GM18867 (cell line): ENCODE data around the gene RUVBL2.
A peak's percentile ranks its signal among the peaks of the same experiment; 100 is the strongest.

Experiments
- ATAC-seq: cut with Tn5 transposase; IDR thresholded peaks from one replicate; pipeline ENCODE4 v1.9.1; 2021; ENCODE audit warnings: mild to moderate bottlenecking, moderate library complexity; ENCODE audit not compliant: unreplicated experiment

The RUVBL2 gene

DNA sequence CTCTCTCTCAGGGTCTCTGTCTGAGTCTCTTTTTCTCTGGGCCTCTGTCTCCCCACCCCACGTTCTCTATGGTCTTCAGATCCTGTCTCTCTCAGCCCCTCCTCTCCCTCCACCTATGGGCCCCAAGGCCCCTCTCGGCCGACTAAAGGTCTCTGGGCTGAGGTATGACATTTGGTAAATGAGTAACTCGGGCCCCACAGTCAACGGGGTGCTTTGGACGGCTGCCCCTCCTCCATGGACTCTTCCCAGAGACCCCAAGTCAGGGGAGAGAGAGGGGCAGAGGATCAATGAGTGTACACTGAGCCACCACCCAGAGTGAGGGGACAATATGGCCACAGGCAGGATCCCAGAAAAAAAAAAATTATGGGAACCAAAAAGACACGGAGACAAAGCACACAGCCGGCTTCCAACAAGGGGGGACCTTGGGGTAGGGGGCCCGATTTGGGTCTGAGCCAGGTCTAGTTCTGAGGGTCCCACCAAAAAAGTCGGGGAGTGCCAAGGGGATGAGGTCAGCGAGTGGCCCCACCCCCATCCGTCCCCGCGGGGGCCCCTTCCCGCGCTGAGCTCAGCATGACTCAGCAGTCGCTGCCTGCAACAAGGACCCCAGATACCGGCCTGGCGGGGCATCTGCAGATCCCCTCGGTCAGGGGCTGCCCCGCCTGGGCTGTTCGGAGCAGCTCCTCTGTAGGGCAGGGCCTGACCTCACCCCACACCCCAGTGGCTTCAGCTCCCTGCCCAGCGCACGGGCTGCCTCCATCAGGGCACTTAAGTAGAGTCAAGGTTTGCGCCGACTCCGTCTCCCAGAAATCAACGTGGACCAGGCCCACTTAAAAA, 30.1 kb upstream of the RUVBL2 start:
- no peak for ATAC-seq

DNA sequence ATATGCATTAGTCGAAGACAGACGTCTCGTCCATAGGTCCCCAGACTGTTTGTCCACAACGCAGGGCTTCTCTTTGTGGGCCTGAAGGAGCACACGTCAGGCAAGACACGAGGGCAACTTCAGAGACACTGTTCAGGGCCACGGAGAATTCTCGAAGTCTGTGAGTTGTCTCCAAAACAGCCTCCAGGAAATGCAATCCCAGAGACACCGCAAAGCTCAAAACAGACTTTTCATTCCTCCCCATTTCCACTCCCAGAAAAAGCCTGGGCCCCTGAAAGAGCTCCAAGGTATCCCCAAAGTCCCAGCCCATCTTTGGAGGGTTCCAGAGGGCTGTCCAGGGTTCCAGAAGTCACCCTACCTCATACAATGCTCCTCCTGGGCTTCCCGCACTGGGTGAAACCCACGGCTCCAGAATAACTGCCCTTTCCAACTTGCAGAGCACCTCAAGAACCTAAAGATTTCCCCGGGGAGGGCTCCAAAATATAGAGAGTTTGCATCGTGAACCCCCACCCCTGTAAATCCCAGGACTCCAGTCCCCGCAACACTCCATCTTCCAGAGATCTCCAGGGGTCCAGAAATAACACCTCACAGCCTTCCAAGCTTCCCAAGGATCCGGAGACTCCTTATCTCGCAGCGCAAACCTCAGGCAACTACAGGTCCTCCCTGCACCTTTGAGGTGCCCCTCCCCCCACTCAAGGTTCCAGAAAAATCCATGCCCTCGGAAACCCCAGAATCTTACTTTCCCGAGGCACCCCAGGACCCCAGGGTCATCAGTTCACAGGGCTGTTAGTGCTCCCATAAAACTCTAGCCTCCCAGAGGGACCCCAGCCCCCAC, 29.3 kb upstream of the RUVBL2 start:
- no peak for ATAC-seq

DNA sequence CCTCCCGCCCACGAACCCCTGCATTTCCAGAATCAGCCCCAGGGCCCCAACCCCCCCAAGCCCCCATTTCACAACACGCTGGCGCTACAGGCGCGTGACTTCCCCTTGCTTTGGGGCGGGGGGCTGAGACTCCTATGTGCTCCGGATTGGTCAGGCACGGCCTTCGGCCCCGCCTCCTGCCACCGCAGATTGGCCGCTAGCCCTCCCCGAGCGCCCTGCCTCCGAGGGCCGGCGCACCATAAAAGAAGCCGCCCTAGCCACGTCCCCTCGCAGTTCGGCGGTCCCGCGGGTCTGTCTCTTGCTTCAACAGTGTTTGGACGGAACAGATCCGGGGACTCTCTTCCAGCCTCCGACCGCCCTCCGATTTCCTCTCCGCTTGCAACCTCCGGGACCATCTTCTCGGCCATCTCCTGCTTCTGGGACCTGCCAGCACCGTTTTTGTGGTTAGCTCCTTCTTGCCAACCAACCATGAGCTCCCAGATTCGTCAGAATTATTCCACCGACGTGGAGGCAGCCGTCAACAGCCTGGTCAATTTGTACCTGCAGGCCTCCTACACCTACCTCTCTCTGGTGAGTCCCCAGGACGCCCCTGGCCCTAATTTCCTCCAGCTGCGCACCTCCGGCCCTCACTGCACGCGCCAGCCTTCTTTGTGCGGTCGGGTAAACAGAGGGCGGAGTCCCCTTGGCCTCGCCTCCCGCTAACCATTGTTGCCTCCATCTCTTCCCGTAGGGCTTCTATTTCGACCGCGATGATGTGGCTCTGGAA, 28.5 kb upstream of the RUVBL2 start, which contains the start of gene FTL:
TSS of gene FTL (plus strand) at position 270 of the 766 bp plus-strand sequence. CDS start at position 469, 199 bp downstream.
- peak; percentile 55 for ATAC-seq

DNA sequence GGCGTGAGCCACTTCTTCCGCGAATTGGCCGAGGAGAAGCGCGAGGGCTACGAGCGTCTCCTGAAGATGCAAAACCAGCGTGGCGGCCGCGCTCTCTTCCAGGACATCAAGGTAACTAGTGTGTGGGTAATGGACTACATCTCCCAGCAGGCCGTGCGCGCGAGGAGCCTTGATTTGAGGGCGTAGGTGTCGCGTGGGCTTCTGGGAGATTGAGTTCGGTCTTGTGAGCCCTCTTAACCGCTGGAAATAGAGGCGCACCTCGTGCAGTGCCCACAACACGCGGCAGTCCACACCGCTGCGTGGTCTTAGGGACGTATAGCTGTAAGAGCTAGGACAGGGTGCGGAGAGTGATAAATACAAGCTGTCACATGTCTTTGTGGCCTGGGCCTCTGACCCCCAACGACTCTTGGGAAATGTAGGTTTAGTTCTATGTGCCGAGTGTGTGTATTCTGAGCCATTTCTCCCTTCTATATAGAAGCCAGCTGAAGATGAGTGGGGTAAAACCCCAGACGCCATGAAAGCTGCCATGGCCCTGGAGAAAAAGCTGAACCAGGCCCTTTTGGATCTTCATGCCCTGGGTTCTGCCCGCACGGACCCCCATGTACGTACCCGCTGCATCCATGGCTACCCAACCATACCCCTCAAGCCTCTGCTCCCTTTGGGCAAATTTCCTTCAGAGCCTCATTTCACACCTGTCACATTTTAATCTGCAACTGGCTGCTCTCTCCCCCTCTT, 27.7 kb upstream of the RUVBL2 start:
- peak; percentile 31 for ATAC-seq

DNA sequence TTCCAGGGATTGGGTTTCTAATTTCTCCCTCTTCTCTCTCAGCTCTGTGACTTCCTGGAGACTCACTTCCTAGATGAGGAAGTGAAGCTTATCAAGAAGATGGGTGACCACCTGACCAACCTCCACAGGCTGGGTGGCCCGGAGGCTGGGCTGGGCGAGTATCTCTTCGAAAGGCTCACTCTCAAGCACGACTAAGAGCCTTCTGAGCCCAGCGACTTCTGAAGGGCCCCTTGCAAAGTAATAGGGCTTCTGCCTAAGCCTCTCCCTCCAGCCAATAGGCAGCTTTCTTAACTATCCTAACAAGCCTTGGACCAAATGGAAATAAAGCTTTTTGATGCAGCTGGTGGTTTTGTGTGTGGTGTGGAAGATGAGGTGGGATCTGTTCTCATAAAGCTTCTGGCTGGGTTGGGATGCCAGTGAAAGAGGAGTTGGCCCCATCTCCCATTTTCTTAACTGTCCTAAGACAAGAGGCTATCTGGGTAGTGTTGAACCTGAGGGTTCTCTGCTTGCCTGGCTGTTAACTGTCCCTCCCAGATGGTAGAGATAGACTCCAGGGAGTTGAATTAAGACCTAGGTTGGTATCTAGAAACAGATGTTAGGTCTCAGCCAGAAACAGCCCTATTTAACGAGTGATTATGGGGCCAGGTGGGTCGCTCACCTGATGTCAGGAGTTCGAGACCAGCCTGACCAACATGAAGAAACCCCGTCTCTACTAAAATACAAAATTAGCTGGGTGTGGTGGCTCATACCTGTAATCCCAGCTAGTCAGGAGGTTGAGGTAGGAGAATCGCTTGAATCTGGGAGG, 26.9 kb upstream of the RUVBL2 start:
- no peak for ATAC-seq

DNA sequence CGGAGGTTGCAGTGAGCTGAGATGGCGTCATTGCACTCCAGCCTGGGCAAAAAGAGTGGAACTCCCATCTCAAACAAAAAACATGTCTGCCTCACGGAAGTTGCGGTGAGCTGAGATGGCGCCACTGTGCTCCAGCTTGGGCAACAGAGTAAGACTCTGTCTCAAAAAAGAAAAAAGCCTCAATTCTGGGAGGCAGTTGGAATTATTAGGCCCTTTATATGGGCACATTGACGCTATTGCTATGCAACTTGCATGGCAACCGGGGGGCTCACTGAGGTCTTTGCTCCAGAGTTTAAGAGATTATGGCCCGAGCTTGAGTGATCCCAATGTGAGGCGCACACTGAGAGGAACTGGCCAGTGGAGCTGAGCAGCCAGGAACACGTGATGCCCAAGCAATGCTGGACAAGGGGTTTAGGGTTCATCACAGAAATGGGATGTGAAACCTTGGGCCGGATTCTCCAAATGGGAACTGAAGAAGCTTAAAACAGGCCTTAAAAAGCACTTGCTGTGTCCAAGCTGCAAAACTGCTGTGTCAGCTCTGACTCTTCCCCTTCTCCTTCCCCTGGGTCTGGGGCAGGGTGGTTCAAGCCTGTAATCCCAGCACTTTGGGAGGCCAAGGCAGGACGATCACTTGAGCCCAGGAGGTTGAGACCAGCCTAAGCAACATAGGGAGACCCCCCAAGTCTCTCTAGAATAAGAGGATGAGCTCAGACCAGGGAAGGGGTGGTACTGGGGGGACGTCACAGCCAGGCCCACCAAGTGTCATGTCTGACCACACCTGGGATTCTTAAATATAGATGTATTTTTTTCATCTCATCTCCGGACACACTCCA, 26.1 kb upstream of the RUVBL2 start:
- ATAC-seq, result no peak

DNA sequence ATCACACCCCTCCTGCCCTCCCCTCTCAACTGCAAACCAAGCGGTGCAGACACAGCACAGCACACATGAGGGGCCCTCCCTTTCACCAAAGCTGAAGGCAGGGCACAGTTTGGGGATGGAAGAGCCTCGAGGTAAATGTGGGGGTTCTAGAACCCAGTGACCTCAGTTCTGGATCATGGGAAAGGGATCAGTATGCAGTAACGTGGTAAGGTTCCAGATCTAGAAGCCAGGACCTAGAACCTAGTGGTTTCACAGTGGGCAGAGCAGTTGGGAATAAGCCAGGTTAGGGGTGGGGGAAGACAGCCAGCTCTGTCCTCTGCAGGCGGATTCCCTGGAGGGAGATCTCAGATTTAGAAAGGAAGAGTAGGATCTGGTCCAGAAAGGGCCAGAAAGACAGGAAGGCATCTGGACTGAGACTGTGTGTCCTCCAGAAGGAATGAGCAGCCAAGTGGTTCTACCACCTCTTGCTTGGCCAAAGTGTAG, 25.5 kb upstream of the RUVBL2 start:
- ATAC-seq, result no peak

DNA sequence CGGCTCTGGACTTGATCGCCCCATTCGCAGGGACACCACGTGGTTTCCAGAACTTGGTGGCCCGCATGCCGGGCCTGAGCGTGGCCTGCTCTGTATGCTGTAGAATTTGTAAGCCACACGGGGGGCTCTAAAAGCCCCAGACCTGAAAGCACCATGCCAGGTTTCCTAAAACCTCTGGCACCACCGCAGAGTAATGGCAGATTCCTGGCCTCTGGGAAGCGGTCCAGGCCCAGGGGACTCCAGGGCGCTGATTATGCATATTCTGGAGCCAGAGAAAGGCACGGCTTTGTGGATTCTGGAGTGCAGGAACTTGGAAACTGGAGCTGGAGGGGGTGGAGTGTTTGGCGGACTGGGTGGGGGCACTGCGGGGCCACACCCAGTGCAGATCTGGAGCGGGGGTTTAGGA, 24.9 kb upstream of the RUVBL2 start:
- ATAC-seq, result no peak

DNA sequence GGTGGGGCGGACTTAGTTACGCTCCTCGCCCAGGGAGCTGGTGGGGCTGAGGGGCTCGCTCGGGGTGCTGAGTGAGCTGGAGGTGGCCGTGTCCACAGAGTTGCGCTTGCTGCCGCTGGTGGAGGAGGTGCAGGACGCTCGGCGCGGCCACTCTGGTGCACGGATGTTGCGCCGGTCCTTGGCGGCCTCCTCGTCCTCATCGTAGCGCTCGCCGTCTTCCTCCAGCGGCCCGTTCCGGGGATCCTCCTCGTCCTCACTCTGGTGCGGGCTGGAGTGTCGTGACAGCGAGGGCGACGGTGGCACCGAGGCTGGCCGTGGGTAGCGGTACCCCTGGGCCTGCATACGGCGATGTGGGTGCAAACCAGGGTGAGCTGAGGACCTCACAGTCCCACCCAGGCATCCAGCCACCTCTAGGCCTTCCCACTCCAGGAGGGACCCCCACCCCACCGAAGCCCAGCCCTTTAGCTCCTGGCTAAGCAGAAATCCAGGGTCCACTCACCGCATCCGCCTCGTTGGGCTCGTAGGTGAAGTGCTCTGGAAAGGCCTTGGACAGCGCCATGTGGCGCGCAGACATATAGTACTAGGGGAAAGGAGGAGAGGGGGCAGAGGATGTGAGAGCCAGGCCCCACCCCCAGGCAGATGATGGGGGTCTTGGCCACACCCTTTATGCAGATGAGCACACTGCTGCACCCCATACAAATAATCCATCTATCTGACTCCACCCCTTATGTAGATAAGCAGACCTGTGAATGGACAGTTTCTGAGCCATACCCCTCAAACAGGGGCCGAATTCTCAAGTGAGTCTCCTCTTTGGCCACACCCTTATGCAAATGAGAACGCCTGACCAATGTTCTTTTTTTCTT, 24.2 kb upstream of the RUVBL2 start:
- no peak for ATAC-seq

DNA sequence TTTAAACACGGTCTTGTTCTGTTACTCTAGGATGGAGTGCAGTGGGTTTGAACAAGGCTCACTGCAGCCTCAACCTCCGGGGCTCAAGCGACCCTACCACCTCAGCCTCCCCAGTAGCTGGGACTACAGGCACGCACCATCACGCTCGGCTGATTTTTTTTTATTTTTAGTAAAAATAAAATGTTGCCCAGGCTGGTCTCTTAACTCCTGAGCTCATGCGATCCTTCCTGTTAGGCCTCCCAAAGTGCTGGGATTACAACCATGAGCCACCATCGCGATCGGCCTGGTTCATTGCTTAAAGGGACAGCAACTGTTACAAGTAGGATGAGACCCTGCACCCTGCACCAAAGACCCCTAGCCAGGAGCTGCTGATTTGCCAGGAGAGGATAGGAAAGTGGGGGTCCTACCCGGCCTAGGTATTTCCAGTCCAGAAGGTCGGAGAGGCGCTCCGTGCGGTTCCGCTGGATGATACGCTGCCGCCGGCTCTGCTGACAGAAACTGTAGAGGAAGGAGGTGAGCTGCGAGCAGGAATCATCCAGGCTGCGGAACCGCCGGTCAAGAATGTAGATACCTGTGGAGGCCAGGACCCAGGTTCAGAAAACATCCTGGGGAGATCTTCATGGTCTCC, 23.4 kb upstream of the RUVBL2 start:
- ATAC-seq, result no peak

DNA sequence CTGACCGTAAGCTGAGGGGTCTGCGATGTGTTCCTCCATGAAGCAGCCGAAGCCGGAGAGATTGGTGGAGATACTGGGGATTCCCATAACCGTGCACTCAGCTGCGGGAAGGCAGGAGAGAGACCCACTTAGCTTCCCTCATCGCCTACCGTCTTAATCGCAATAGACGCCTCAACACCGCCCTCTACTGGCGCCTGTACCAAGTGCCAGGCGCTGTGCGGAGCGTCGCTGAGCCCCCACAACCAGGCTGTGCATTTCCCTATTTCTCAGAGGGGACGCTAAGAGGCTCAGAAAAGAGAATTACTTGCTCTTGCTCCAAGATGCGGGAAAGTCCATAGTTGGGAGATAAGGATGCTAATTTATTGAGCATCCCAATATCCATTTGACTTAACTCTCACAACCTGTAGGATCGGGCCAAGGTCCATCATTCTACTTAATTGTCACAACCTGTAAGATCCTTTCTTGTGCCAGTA, 22.7 kb upstream of the RUVBL2 start:
- no peak for ATAC-seq

DNA sequence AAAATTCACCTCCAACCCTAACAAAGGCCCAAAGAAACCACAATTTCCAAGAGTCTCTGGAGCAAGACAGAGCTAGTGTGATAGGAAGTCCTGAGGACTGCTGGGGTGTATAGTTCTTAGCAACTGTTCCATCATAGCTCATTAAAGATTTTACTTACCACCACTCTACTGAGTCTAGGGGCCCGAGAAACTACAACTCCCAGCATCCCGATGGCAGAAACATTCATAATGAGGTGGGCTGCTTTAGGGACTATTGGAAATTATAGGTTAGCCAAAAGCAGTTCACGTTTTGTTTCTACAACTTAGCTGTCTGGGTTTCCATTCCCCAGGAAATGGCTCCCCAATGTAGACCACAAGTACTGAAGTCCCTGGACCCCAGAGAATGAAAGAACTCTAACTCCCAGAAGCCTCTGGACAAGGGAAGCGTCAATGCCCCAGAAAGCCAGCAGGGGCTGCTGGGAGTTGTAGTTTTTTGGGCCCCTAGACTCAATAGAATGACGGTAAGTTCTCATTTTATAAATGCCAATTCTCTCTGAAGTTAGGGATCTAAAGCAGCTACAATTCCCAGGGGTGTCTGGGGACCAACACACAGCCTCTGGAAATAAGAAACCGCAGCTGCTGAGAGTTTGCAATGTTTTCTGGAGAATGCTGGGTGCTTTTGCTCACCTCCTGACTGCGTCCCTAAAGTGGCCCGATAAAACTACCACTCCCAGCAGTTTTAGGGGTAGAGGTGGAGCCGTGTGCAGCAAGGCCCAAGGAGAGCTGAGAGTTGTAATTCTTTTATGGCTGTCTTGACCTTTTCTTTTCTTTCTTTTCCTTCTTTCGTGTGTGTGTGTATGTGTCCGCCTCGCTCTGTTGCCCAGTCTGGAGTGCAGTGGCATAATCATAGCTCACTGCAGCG, 17.5 kb upstream of the RUVBL2 start:
- no peak for ATAC-seq

DNA sequence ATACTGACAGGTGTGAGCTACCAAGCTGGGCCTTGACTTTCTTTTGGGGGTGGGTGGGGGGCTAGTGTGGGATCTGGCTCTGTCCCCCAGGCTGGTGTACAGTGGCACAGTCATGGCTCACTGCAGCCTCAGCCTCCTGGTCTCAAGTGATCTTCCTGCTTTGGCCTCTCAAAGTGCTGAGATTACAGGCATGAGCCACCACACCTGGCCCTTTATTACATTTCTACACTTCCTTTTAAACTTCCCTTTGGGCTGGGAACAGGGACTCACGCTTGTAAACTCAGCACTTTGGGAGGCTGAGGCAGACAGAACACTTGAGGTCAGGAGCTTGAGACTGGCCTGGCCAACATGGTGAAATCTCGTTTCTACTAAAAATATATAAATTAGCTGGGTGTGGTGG, 16.6 kb upstream of the RUVBL2 start:
- ATAC-seq, result no peak

DNA sequence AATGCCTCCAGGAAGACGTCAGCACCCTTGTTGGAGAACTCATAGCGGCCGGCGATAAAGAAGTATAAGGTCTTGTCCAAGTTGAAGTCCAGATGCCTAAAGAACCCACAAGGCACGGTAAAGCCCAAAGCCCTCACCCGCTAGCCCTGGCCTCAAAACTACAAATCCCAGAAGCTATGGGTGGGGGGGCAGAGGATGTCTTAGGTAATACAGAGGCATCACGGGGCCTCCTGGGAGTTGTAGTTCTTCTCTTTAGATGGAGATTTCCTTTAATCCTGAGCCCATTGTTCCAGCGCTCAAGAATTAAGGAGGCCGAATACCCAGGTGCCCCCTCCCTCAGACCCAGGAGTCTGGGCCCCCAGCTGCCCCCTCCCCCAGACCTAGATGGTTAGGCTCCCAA, 11.4 kb upstream of the RUVBL2 start:
- no peak for ATAC-seq

DNA sequence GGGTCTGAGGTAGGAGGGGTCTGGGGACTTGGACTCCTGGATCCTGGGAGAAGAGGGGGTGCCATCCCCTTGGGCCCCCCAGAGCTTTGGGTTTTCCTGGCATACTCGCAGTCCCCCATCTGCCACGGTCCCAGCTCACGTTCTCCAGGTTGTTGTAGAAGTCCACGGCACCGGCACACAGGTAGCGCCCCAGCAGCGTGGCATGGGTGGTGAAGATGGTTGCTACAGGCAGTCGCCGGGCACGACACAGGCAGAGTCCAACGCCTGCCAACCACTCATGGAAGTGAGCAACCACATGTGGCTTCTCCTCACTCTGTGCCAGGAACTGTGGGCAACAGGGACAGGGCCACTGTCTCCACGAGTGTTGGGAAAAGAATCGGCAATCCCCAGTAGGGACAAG, 8.0 kb upstream of the RUVBL2 start:
- ATAC-seq, result no peak

DNA sequence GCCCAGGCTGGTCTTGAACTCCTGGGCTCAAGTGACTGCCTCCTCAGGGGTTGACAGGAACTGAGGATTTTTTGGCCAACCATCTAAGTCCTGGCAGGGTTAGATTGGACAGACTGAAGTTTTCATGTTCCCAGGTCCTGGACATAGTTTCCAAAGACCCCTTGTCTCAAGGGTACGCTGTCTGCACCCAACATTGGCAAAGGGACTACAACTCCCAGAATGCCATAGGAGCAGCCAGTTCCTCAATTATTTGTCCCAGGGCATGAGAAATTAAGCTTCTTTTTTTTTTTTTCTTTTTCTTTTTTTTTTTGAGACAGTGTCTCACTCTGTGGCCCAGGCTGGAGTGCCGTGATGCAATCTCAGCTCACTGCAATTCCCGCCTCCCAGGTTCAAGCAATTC, 7.5 kb upstream of the RUVBL2 start:
- ATAC-seq, result no peak
